ENCODE measurements around the gene FOXA1.

Gene FOXA1

GRCh38 chr14:37594971-37595808 is at the start of gene FOXA1, which contains the start of gene TTC6:
TSS of gene FOXA1 (minus strand) at chr14:37595249. CDS start at chr14:37594972, 277 bp downstream.
TSS of gene TTC6 (plus strand) at chr14:37595629. CDS start at chr14:37622065, 26,436 bp downstream.
- Histone ChIP-seq H3K4me3 (peak within 1 kb of the TSS; percentile 69), H3K27ac (no peak within 1 kb of the TSS)
- TF ChIP-seq, protein P1, sequence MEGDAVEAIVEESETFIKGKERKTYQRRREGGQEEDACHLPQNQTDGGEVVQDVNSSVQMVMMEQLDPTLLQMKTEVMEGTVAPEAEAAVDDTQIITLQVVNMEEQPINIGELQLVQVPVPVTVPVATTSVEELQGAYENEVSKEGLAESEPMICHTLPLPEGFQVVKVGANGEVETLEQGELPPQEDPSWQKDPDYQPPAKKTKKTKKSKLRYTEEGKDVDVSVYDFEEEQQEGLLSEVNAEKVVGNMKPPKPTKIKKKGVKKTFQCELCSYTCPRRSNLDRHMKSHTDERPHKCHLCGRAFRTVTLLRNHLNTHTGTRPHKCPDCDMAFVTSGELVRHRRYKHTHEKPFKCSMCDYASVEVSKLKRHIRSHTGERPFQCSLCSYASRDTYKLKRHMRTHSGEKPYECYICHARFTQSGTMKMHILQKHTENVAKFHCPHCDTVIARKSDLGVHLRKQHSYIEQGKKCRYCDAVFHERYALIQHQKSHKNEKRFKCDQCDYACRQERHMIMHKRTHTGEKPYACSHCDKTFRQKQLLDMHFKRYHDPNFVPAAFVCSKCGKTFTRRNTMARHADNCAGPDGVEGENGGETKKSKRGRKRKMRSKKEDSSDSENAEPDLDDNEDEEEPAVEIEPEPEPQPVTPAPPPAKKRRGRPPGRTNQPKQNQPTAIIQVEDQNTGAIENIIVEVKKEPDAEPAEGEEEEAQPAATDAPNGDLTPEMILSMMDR (IDR thresholded peaks at IDR 0.05) = no peak
- no peak for DNase-seq (ENCODE audit: low spot score)

- DNase-seq (ENCODE audit: low spot score) = no peak
- Histone ChIP-seq H3K27ac (no peak overlapping the region), H3K4me3 (no peak overlapping the region)
- TF ChIP-seq, protein P1 (IDR thresholded peaks at IDR 0.05) = no peak
Observed at GRCh38 chr14:37643701-37644100, 48.7 kb upstream of the FOXA1 start.

DNA sequence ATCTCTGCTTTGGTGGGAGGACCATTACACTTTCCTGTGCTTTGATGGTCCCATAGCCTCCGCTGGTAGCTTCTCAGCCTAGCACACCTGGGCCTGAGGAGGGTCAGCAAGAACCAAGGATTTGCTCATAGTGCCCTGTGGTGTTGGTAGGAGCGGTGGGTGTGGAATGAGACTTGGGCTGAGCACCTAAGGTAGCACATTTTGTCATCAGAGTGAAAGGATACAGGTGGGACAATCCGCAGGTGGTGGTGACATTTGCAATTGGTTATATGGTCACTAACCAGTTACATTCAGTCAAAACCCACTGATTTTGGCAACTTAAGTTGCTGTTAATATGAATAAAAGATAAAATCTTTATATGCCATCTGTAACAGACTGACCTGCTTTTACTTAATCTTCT is 47.1 kb upstream of the FOXA1 start:
- Histone ChIP-seq H3K27ac (no peak overlapping the region), H3K4me3 (no peak overlapping the region)
- no peak for DNase-seq (ENCODE audit: low spot score)
- TF ChIP-seq, protein P1 (IDR thresholded peaks at IDR 0.05) = no peak

GRCh38 chr14:37641117-37641516 is 46.1 kb upstream of the FOXA1 start:
- DNase-seq (ENCODE audit: low spot score) = no peak
- TF ChIP-seq, protein P1 (IDR thresholded peaks at IDR 0.05) = no peak
- Histone ChIP-seq H3K27ac (no peak overlapping the region), H3K4me3 (no peak overlapping the region)

DNA sequence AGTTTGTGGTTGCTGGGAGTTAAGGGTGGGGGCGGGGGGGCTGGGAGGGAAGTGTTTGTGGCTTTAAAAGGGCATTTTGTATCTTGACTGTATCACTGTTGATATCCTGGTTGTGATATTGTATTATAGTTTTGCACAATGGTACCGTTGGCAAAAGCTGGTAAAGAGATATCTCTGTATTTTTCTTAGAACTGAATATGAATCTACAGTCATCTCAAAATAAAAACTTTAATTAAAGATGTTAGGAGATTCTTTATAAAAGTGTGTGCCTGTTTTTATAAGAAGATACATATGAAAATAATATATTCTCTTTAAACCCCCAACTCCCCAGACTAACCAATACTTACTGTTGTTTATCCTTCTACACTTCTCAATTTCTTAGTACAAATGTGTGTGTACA is 43.5 kb upstream of the FOXA1 start:
- H3K27ac ChIP-seq = no peak overlapping the region
- no peak for DNase-seq (ENCODE audit: low spot score)
- TF ChIP-seq, protein P1 (IDR thresholded peaks at IDR 0.05) = no peak
- H3K4me3 ChIP-seq = no peak overlapping the region

DNA sequence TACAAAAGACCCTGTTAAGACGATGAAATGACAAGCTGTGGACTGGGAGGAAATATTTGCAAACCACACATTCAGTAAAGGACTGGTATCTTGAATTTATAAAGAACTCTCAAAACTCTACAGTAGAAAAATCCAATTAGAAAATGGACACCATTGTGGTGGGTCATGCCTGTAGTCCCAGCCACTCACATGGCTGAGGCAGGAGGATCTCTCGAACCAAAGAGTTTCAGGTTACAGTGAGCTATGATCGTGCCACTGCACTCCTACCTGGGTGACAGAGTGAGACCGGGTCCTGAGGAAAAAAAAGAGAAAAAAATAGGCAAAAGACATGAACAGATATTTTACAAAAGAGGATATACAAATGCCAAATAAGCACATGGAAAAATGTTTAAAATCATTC is 42.3 kb upstream of the FOXA1 start:
- no peak overlapping the region for H3K4me3 ChIP-seq
- DNase-seq (ENCODE audit: low spot score) = no peak
- H3K27ac ChIP-seq = no peak overlapping the region
- TF ChIP-seq, protein P1 (IDR thresholded peaks at IDR 0.05) = no peak
